ENCODE data around the gene TBC1D22A.
A peak's percentile ranks its signal among the peaks of the same experiment; 100 is the strongest.
"Not testable (repeated sequence)": the region's sequence is repeated elsewhere in the genome, so short reads cannot be mapped to it uniquely, and the experiment has no call there.

TBC1D22A gene

GRCh38 chr22:46731246-46732040, 31.0 kb upstream of the TBC1D22A start:
- TF ChIP-seq CTCF (IDR thresholded peaks at IDR 0.05; ENCODE audit: low read depth, low read length) (no peak), EZH2phosphoT487 (IDR thresholded peaks at IDR 0.05; ENCODE audit: low read depth) (no peak)
- H2AFZ ChIP-seq (ENCODE audit: low read depth, low read length), result no peak overlapping the region
- no peak overlapping the region for H3K27ac ChIP-seq (ENCODE audit: low read length)
- H3K79me2 ChIP-seq (ENCODE audit: low read length), result peaks cover 96% of the 10 kb centered on the region
- H3K4me3 ChIP-seq (ENCODE audit: low read length), result no peak overlapping the region
- H3K9ac ChIP-seq (ENCODE audit: low read length), result no peak overlapping the region
- H3K36me3 ChIP-seq (replicated peaks; ENCODE audit: low read depth, low read length), result peaks cover 54% of the 10 kb centered on the region
- no peaks in the 10 kb centered on the region for H3K27me3 ChIP-seq (ENCODE audit: low read depth, low read length)
- H4K20me1 ChIP-seq (ENCODE audit: insufficient read depth, low read length), result peaks cover 90% of the 10 kb centered on the region
- H3K9me3 ChIP-seq (ENCODE audit: insufficient read depth, low read length), result no peaks in the 10 kb centered on the region; the same call in 1 of the 2 replicates
- no peak overlapping the region for H3K4me2 ChIP-seq (ENCODE audit: low read length)
- peaks cover 51% of the 10 kb centered on the region for H3K4me1 ChIP-seq (ENCODE audit: low read length)

- no peak overlapping the region for H3K4me3 ChIP-seq (ENCODE audit: low read length)
- H2AFZ ChIP-seq (ENCODE audit: low read depth, low read length), result no peak overlapping the region
- H3K79me2 ChIP-seq (ENCODE audit: low read length), result peaks cover 96% of the 10 kb centered on the region
These were observed 30.4 kb upstream of the TBC1D22A start for GRCh38 chr22:46732041-46732379.

GRCh38 chr22:46732513-46732912, 29.9 kb upstream of the TBC1D22A start:
- H3K27me3 ChIP-seq (ENCODE audit: low read depth, low read length), result no peaks in the 10 kb centered on the region
- no peak overlapping the region for H3K4me2 ChIP-seq (ENCODE audit: low read length)
- peaks cover 96% of the 10 kb centered on the region for H3K79me2 ChIP-seq (ENCODE audit: low read length)
- H3K9ac ChIP-seq (ENCODE audit: low read length), result no peak overlapping the region
- no peak overlapping the region for H2AFZ ChIP-seq (ENCODE audit: low read depth, low read length)
- no peak overlapping the region for H3K4me3 ChIP-seq (ENCODE audit: low read length)
- TF ChIP-seq CTCF (IDR thresholded peaks at IDR 0.05; ENCODE audit: low read depth, low read length) (no peak), EZH2phosphoT487 (IDR thresholded peaks at IDR 0.05; ENCODE audit: low read depth) (no peak)
- H3K9me3 ChIP-seq (ENCODE audit: insufficient read depth, low read length), result no peaks in the 10 kb centered on the region; the same call in 1 of the 2 replicates
- peaks cover 87% of the 10 kb centered on the region for H4K20me1 ChIP-seq (ENCODE audit: insufficient read depth, low read length)
- peaks cover 56% of the 10 kb centered on the region for H3K36me3 ChIP-seq (replicated peaks; ENCODE audit: low read depth, low read length)
- peaks cover 45% of the 10 kb centered on the region for H3K4me1 ChIP-seq (ENCODE audit: low read length)
- no peak overlapping the region for H3K27ac ChIP-seq (ENCODE audit: low read length)

More at GRCh38 chr22:46732041-46732379, 30.4 kb upstream of the TBC1D22A start:
- Histone ChIP-seq H3K27ac (ENCODE audit: low read length) (no peak overlapping the region), H3K9ac (ENCODE audit: low read length) (no peak overlapping the region), H3K27me3 (ENCODE audit: low read depth, low read length) (no peaks in the 10 kb centered on the region), H3K4me2 (ENCODE audit: low read length) (no peak overlapping the region), H3K36me3 (replicated peaks; ENCODE audit: low read depth, low read length) (peaks cover 57% of the 10 kb centered on the region), H3K9me3 (ENCODE audit: insufficient read depth, low read length) (no peaks in the 10 kb centered on the region; the same call in 1 of the 2 replicates), H4K20me1 (ENCODE audit: insufficient read depth, low read length) (peaks cover 90% of the 10 kb centered on the region), H3K4me1 (ENCODE audit: low read length) (peaks cover 50% of the 10 kb centered on the region)
- no peak for TF ChIP-seq EZH2phosphoT487 (IDR thresholded peaks at IDR 0.05; ENCODE audit: low read depth)
- no peak for TF ChIP-seq CTCF (IDR thresholded peaks at IDR 0.05; ENCODE audit: low read depth, low read length)

- Histone ChIP-seq H3K4me2 (ENCODE audit: low read length) (peak overlapping the region; percentile 95), H3K79me2 (ENCODE audit: low read length) (peaks cover 84% of the 10 kb centered on the region), H3K4me3 (ENCODE audit: low read length) (peak overlapping the region; percentile 91), H3K4me1 (ENCODE audit: low read length) (peaks cover 46% of the 10 kb centered on the region), H4K20me1 (ENCODE audit: insufficient read depth, low read length) (peaks cover 71% of the 10 kb centered on the region), H3K36me3 (replicated peaks; ENCODE audit: low read depth, low read length) (peaks cover 41% of the 10 kb centered on the region), H3K9ac (ENCODE audit: low read length) (0 out of 2 replicates have a peak overlapping the region, but pooled peaks have one; percentile 20)
- not testable (repeated sequence) for H3K27me3 ChIP-seq (ENCODE audit: low read depth, low read length); H3K9me3 ChIP-seq (ENCODE audit: insufficient read depth, low read length); H3K27ac ChIP-seq (ENCODE audit: low read length); H2AFZ ChIP-seq (ENCODE audit: low read depth, low read length)
These were observed 28.2 kb upstream of the TBC1D22A start for GRCh38 chr22:46734213-46734722.

All from OCI-LY3 (cell line).